ENCODE results near the gene CLDND2.

CLDND2 gene

DNA sequence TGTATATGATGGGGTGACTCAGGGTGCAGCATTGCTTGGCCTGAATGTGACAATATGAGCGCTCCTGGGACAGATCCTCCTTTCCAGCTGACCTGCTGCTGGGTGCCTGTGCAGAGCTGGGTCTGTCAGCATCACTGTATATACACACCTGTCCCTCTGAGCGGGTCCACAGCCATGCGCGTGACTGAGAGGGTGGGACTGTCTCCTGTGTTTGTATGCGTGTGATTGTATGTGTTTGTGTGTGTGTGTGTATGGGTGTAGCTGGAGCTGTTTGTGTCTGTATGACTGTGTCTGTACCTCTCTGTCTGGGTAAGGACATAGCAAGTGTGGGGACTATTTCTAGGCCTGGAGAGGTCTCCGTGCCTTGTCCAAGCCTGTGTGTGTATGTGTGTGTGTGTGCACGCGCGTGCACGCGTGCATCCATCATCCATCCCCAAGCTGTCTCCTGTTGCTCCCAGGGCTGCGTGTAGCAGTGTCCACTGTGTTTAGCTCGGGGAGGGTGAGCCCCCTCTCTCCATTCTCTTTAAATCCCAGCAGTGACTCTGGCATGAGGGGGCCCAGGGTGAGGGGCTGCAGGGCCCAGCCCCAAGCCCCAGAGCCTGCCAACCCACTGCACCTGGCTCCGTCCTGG is 49.0 kb downstream of the CLDND2 start:
- Mint-ChIP-seq H3K9me3 (ENCODE audit: low read depth) (peaks cover 7% of the 10 kb centered on the region), H3K27me3 (peaks cover 21% of the 10 kb centered on the region), H3K4me3 (no peak overlapping the region), H3K36me3 (no peaks in the 10 kb centered on the region), H3K27ac (no peak overlapping the region), H3K4me1 (ENCODE audit: low read depth) (no peaks in the 10 kb centered on the region)

GRCh38 chr19:51318687-51319648 is 49.8 kb downstream of the CLDND2 start:
- Mint-ChIP-seq H3K27ac (no peak overlapping the region), H3K4me3 (no peak overlapping the region), H3K4me1 (ENCODE audit: low read depth) (no peaks in the 10 kb centered on the region), H3K36me3 (no peaks in the 10 kb centered on the region), H3K27me3 (peaks cover 17% of the 10 kb centered on the region), H3K9me3 (ENCODE audit: low read depth) (peaks cover 8% of the 10 kb centered on the region)

DNA sequence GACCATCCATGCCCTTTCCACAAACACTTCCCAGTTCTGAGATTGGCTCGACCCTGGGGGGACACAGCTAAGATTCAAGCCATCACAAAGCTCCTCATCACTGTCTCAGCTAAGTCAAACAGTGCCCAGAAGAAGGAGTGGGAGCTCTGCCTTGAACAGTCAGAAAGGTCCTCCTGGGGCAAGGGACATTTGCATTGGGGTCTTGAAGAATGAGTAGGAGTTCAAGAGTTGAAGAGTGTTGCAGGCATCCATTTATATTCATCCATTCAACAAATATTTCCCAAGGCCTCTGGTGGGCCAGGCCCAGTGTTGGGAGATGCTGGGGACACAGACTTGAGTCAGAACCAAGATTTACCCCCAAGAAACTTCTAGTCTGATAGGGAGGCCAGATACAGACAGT is 50.8 kb downstream of the CLDND2 start:
- Mint-ChIP-seq H3K27me3 (peaks cover 18% of the 10 kb centered on the region), H3K9me3 (ENCODE audit: low read depth) (peaks cover 8% of the 10 kb centered on the region), H3K4me3 (no peak overlapping the region)

DNA sequence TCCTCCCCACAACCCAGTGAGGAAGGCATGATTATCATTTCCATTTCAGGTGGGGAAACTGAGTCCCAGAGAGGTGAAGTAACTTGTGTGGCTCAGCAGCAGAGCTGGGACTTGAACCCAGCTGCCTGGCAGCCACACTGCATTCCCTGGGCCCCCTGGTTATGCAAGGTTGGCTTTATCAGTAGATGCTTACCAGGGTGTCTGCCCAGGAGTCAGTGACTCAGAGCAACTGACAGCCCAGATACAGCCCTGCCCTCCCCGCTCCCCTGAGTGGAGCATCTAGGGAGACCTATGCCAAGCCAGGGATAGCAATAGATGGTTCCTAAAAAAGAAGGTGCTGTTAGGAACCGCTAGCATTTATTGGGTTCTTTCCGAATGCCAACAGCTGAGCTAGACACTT is 51.4 kb downstream of the CLDND2 start:
- Mint-ChIP-seq H3K4me1 (ENCODE audit: low read depth) (peaks cover 6% of the 10 kb centered on the region), H3K9me3 (ENCODE audit: low read depth) (peaks cover 8% of the 10 kb centered on the region), H3K36me3 (no peaks in the 10 kb centered on the region), H3K27me3 (peaks cover 16% of the 10 kb centered on the region), H3K4me3 (no peak overlapping the region), H3K27ac (no peak overlapping the region)

More for the DNA sequence above, 50.8 kb downstream of the CLDND2 start:
- Mint-ChIP-seq H3K4me1 (ENCODE audit: low read depth) (peaks cover 4% of the 10 kb centered on the region), H3K27ac (no peak overlapping the region), H3K36me3 (no peaks in the 10 kb centered on the region)
